Caco-2 (cell line): Measurements from ENCODE around the gene TTYH3. TPM values are rescaled to one million over a fixed set of nuclear protein-coding genes. Genes with fewer than 3 reads are reported as not detected.

Experiments
- BruUV-seq: library from RNA; stranded (reverse); fragments of 400-500 nt; replicated peaks from 2 replicates; lab custom pipeline; 2021; lab: Mats Ljungman, UMichigan
- CTCF ChIA-PET: fragments of 300-600 bp; sonication (Branson Sonifier 250); formaldehyde crosslinking; loops from one replicate; lab custom pipeline; 2022; ENCODE audit warnings: antibody characterized with exemption; lab: Charles Lee
- POLR2A ChIA-PET: fragments of 300-600 bp; sonication (Branson Sonifier 250); formaldehyde crosslinking; loops from one replicate; lab custom pipeline; 2022; ENCODE audit warnings: antibody characterized with exemption; lab: Charles Lee
- DNase-seq, 2 experiments: peaks; one replicate each; pipeline versions ENCODE4 v3.0.0 to v3.0.0-alpha.2; 2020 to 2022
- H3K27me3 ChIP-seq: replicated peaks from 2 replicates; pipeline ENCODE4 v1.6.0; 2011; ENCODE audit warnings: low read length; ENCODE audit not compliant: control insufficient read depth, insufficient read depth
- H3K36me3 ChIP-seq: 2 replicates; pipeline ENCODE4 v1.5.1; 2011; ENCODE audit warnings: low read length; ENCODE audit not compliant: control insufficient read depth, insufficient read depth
- H3K4me1 ChIP-seq: fragments of 250-450 bp; sonication (Bioruptor Pico); 2 replicates; pipeline ENCODE4 v1.5.1; 2020; ENCODE audit warnings: mild to moderate bottlenecking
- H3K4me3 ChIP-seq: 2 replicates; pipeline ENCODE4 v1.5.1; 2011; ENCODE audit warnings: low read depth, mild to moderate bottlenecking, control low read depth, low read length
- H3K9me3 ChIP-seq: fragments of 250-450 bp; sonication (Bioruptor Pico); 2 replicates; pipeline ENCODE4 v1.5.1; 2020; ENCODE audit warnings: mild to moderate bottlenecking, moderate library complexity
- H3K27ac Mint-ChIP-seq: one replicate; pipeline ENCODE4 v1.8.0; 2022; ENCODE audit warnings: mixed read lengths; ENCODE audit not compliant: unreplicated experiment
- H3K27me3 Mint-ChIP-seq: one replicate; pipeline ENCODE4 v1.8.0; 2022; ENCODE audit warnings: mixed read lengths; ENCODE audit not compliant: insufficient read depth, unreplicated experiment
- H3K36me3 Mint-ChIP-seq: one replicate; pipeline ENCODE4 v1.8.0; 2022; ENCODE audit warnings: mild to moderate bottlenecking, mixed read lengths; ENCODE audit not compliant: insufficient read depth, unreplicated experiment
- H3K4me1 Mint-ChIP-seq: one replicate; pipeline ENCODE4 v1.8.0; 2022; ENCODE audit warnings: low read depth, mixed read lengths; ENCODE audit not compliant: unreplicated experiment
- H3K4me3 Mint-ChIP-seq: one replicate; pipeline ENCODE4 v1.8.0; 2022; ENCODE audit warnings: mild to moderate bottlenecking, moderate library complexity, mixed read lengths; ENCODE audit not compliant: unreplicated experiment
- H3K9me3 Mint-ChIP-seq: one replicate; pipeline ENCODE4 v1.8.0; 2022; ENCODE audit warnings: mixed read lengths; ENCODE audit not compliant: unreplicated experiment
- CTCF ChIP-seq, 2 experiments: fragments of 200-600 bp in 1 of 2; IDR thresholded peaks; 1 replicate in 1 of 2; 2 replicates in 1 of 2; pipeline versions ENCODE4 v1.5.1 to v1.8.0; 2011 to 2022; ENCODE audit warnings: antibody characterized with exemption in 1 of 2, control low read depth in 1 of 2, inconsistent platforms in 1 of 2, low read depth in 1 of 2, low read length in 1 of 2, mild to moderate bottlenecking in 1 of 2, moderate library complexity in 1 of 2; ENCODE audit not compliant: insufficient read depth in 1 of 2, severe bottlenecking in 1 of 2, unreplicated experiment in 1 of 2
- intact Hi-C: fragments of 100-400 bp; cut with micrococcal nuclease; formaldehyde crosslinking; loops from one replicate; pipeline ENCODE4 v1.10.0; 2022; ENCODE audit not compliant: unreplicated experiment
- total RNA-seq: library from RNA; stranded (reverse); gene quantifications from 2 replicates; pipeline ENCODE4 v1.2.3, GENCODE V29; 2022

Gene TTYH3
- total RNA-seq, 1 experiment from 2014 or later: 57.3 TPM

GRCh38 chr7:2634267-2635145, 2.7 kb downstream of the TTYH3 start:
- Histone ChIP-seq H3K4me1 (peaks cover 28% of the 10 kb centered on the region), H3K4me3 (no peak overlapping the region), H3K27me3 (no peaks in the 10 kb centered on the region), H3K9me3 (no peaks in the 10 kb centered on the region), H3K36me3 (peaks cover 2% of the 10 kb centered on the region; the same call in 1 of the 2 replicates)
- TF ChIP-seq CTCF (IDR thresholded peaks at IDR 0.05; ENCODE audit: insufficient read depth in 1 of 2, low read depth in 1 of 2, low read length in 1 of 2, severe bottlenecking in 1 of 2, unreplicated experiment in 1 of 2): no peak
- H3K27ac Mint-ChIP-seq: no peak overlapping the region
- H3K4me1 Mint-ChIP-seq: peaks cover 6% of the 10 kb centered on the region
- ChIA-PET POLR2A (no interaction called here), CTCF (no interaction called here)
- peaks cover 6% of the 10 kb centered on the region for H3K36me3 Mint-ChIP-seq
- peak overlapping the region; percentile 93 for H3K4me3 Mint-ChIP-seq
- intact Hi-C loops: loop anchor here (5.0 to 10.0 kb wide), 2 partner anchors 77 to 670 kb away; partner anchors contain the start of genes BRAT1, IQCE and SDK1
- no TSS peak for BruUV-seq
- no peaks in the 10 kb centered on the region for H3K27me3 Mint-ChIP-seq
- H3K9me3 Mint-ChIP-seq: no peaks in the 10 kb centered on the region
- no peak for DNase-seq

GRCh38 chr7:2635148-2635668, 3.4 kb downstream of the TTYH3 start:
- Histone ChIP-seq H3K4me3 (no peak overlapping the region), H3K27me3 (no peaks in the 10 kb centered on the region), H3K4me1 (peaks cover 24% of the 10 kb centered on the region), H3K36me3 (peaks cover 2% of the 10 kb centered on the region; the same call in 1 of the 2 replicates), H3K9me3 (no peaks in the 10 kb centered on the region)
- ChIA-PET POLR2A (no interaction called here), CTCF (no interaction called here)
- H3K36me3 Mint-ChIP-seq: peaks cover 6% of the 10 kb centered on the region
- peaks cover 6% of the 10 kb centered on the region for H3K4me1 Mint-ChIP-seq
- H3K27ac Mint-ChIP-seq: no peak overlapping the region
- BruUV-seq: no TSS peak
- intact Hi-C loops: loop anchor here (10.0 kb wide), 1 partner anchor 670 kb away; the partner anchor contains the start of gene SDK1
- no peaks in the 10 kb centered on the region for H3K9me3 Mint-ChIP-seq
- no peak overlapping the region for H3K4me3 Mint-ChIP-seq
- no peaks in the 10 kb centered on the region for H3K27me3 Mint-ChIP-seq
- no peak for TF ChIP-seq CTCF (IDR thresholded peaks at IDR 0.05; ENCODE audit: insufficient read depth in 1 of 2, low read depth in 1 of 2, low read length in 1 of 2, severe bottlenecking in 1 of 2, unreplicated experiment in 1 of 2)
- no peak for DNase-seq

- no peak for DNase-seq
- BruUV-seq: no TSS peak
- Mint-ChIP-seq H3K9me3 (no peaks in the 10 kb centered on the region), H3K4me1 (peaks cover 4% of the 10 kb centered on the region), H3K27me3 (no peaks in the 10 kb centered on the region), H3K36me3 (peaks cover 4% of the 10 kb centered on the region), H3K4me3 (no peak overlapping the region), H3K27ac (no peak overlapping the region)
- CTCF ChIA-PET: no interaction called here
- Histone ChIP-seq H3K9me3 (no peaks in the 10 kb centered on the region), H3K4me1 (peaks cover 18% of the 10 kb centered on the region), H3K36me3 (peaks cover 2% of the 10 kb centered on the region; the same call in 1 of the 2 replicates), H3K27me3 (no peaks in the 10 kb centered on the region), H3K4me3 (no peak overlapping the region)
- POLR2A ChIA-PET: no interaction called here
- intact Hi-C loops: loop anchor here (10.0 kb wide), 1 partner anchor 669 kb away; the partner anchor contains the start of gene SDK1
- no peak for TF ChIP-seq CTCF (IDR thresholded peaks at IDR 0.05; ENCODE audit: insufficient read depth in 1 of 2, low read depth in 1 of 2, low read length in 1 of 2, severe bottlenecking in 1 of 2, unreplicated experiment in 1 of 2)
Measured at GRCh38 chr7:2635810-2636701, 4.3 kb downstream of the TTYH3 start.
